Hair follicular keratinocyte (primary cell): Measurements from ENCODE around the gene SLC12A6. TPM values are rescaled to one million over a fixed set of nuclear protein-coding genes. Genes with fewer than 3 reads are reported as not detected.

Source experiments
- total RNA-seq: library from RNA; depleted of rRNA; stranded (reverse); fragments of >200 nt; gene quantifications from 2 replicates; pipeline ENCODE4 v1.2.3, GENCODE V29; 2015

The SLC12A6 gene
- total RNA-seq, result 4.0 and 4.2 TPM in 2 replicates

GRCh38 chr15:34337557-34338306 is at the start of gene SLC12A6:
Gene SLC12A6, minus strand, starts transcription at chr15:34337781. Its CDS starts 1,101 bp downstream, at chr15:34336680.

GRCh38 chr15:34367101-34368081 is 29.8 kb upstream of the SLC12A6 start, which contains the start of gene LPCAT4:
Gene LPCAT4, minus strand, starts transcription at chr15:34367196. Its CDS starts 96 bp downstream, at chr15:34367100.

GRCh38 chr15:34342737-34343575 is 5.4 kb upstream of the SLC12A6 start, which contains the start of the genes NOP10 and NUTM1:
Gene NOP10, minus strand, starts transcription at chr15:34343136. Its CDS starts 63 bp downstream, at chr15:34343073.
Gene NUTM1, plus strand, starts transcription at chr15:34343315. Its CDS starts 382 bp downstream, at chr15:34343697.

GRCh38 chr15:34209421-34210282 is 127.9 kb downstream of the SLC12A6 start, which contains the start of gene KATNBL1:
Gene KATNBL1, minus strand, starts transcription at chr15:34210096. Its CDS starts 46,420 bp downstream, at chr15:34163676.

Other genes with a start within 250 kb of the SLC12A6 start
- gene EMC7, start 235.9 kb downstream of the SLC12A6 start, total RNA-seq, result 46.2 and 48.0 TPM in 2 replicates
- 0.46 and 0.47 TPM in 2 replicates for gene PGBD4, start 235.7 kb downstream of the SLC12A6 start, total RNA-seq
- 35.7 and 57.3 TPM in 2 replicates for gene KATNBL1, start 127.7 kb downstream of the SLC12A6 start, total RNA-seq
- gene EMC4, start 112.8 kb downstream of the SLC12A6 start, total RNA-seq, result 174 and 176 TPM in 2 replicates
- gene NOP10, start 5.4 kb upstream of the SLC12A6 start, total RNA-seq, result 277 and 284 TPM in 2 replicates
- not detected in 2 replicates for gene NUTM1, start 5.5 kb upstream of the SLC12A6 start, total RNA-seq
- 16.6 and 32.5 TPM in 2 replicates for gene LPCAT4, start 29.4 kb upstream of the SLC12A6 start, total RNA-seq
- 3.9 and 6.1 TPM in 2 replicates for gene GOLGA8A, start 100.0 kb upstream of the SLC12A6 start, total RNA-seq
- 8.8 and 11.6 TPM in 2 replicates for gene GOLGA8B, start 245.9 kb upstream of the SLC12A6 start, total RNA-seq